CD4-positive, CD25-positive, alpha-beta regulatory T cell (primary cell): ENCODE results near the gene TMEM131. TPM values are rescaled to one million over a fixed set of nuclear protein-coding genes. Genes with fewer than 3 reads are reported as not detected.

Experiments used
- ATAC-seq, 2 donors: fragments of 150-1000 bp; cut with Tn5 transposase; one replicate each; pipeline ENCODE4 v1.10.0; 2021; ENCODE audit warnings: low read depth in 2 of 2, moderate number of reproducible peaks in 2 of 2, moderate library complexity in 1 of 2
- DNase-seq, 3 donors: peaks; one replicate each; pipeline versions ENCODE4 v3.0.0 to v3.0.0-alpha.2; 2012 to 2022; ENCODE audit warnings: mixed read lengths in 1 of 3
- H3K27ac ChIP-seq: one replicate; pipeline ENCODE4 v1.7.0; 2013; ENCODE audit warnings: mild to moderate bottlenecking, low read length; ENCODE audit not compliant: insufficient read depth, poor library complexity, severe bottlenecking
- H3K27me3 ChIP-seq: one replicate; pipeline ENCODE4 v1.7.0; 2013; ENCODE audit warnings: low read length; ENCODE audit not compliant: control insufficient read depth, insufficient read depth
- H3K36me3 ChIP-seq: one replicate; pipeline ENCODE4 v1.7.0; 2013; ENCODE audit warnings: mild to moderate bottlenecking, low read length, moderate library complexity; ENCODE audit not compliant: control insufficient read depth, insufficient read depth
- H3K4me1 ChIP-seq: 2 replicates; pipeline ENCODE4 v1.7.0; 2013; ENCODE audit warnings: mild to moderate bottlenecking, low read length; ENCODE audit not compliant: insufficient read depth, control insufficient read depth, poor library complexity, severe bottlenecking
- H3K4me3 ChIP-seq: one replicate; pipeline ENCODE4 v1.7.0; 2013; ENCODE audit warnings: low read depth, mild to moderate bottlenecking, low read length, moderate library complexity
- H3K9me3 ChIP-seq, 2 experiments: 1 replicate in 1 of 2; 2 replicates in 1 of 2; pipeline ENCODE4 v1.7.0; 2013; ENCODE audit warnings: low read length in 2 of 2, mild to moderate bottlenecking in 1 of 2, moderate library complexity in 1 of 2; ENCODE audit not compliant: control insufficient read depth in 2 of 2
- H3K27ac Mint-ChIP-seq, 3 donors: one replicate each; pipeline ENCODE4 v1.8.0; 2020 to 2022; ENCODE audit warnings: mild to moderate bottlenecking in 3 of 3, mixed read lengths in 3 of 3, moderate library complexity in 2 of 3
- H3K27me3 Mint-ChIP-seq: one replicate; pipeline ENCODE4 v1.8.0; 2022; ENCODE audit warnings: mild to moderate bottlenecking, mixed read lengths
- H3K36me3 Mint-ChIP-seq: one replicate; pipeline ENCODE4 v1.8.0; 2020; ENCODE audit warnings: mixed read lengths
- H3K4me1 Mint-ChIP-seq, 4 donors: one replicate each; pipeline ENCODE4 v1.8.0; 2020 to 2022; ENCODE audit warnings: mixed read lengths in 4 of 4, mild to moderate bottlenecking in 1 of 4
- H3K4me3 Mint-ChIP-seq, 4 donors: one replicate each; pipeline ENCODE4 v1.8.0; 2020 to 2022; ENCODE audit warnings: mild to moderate bottlenecking in 4 of 4, mixed read lengths in 4 of 4, moderate library complexity in 3 of 4
- H3K9me3 Mint-ChIP-seq, 7 donors: one replicate each; pipeline ENCODE4 v1.8.0; 2020 to 2022; ENCODE audit warnings: mixed read lengths in 7 of 7, mild to moderate bottlenecking in 3 of 7, moderate library complexity in 2 of 7
- polyA plus RNA-seq, 4 donors: library from polyadenylated mRNA; unstranded; fragments of 300-500 nt; fragmentation: Illumina TruSeq; gene quantifications; one replicate each; pipeline ENCODE4 v1.2.3, GENCODE V29; 2021
- total RNA-seq: library from RNA; stranded (reverse); gene quantifications from one replicate; pipeline ENCODE4 v1.2.3, GENCODE V29; 2022

TMEM131 gene
- total and polyA plus RNA-seq, 5 donors from 2014 or later: 6.7 to 34.1 (median 8.0) TPM

DNA sequence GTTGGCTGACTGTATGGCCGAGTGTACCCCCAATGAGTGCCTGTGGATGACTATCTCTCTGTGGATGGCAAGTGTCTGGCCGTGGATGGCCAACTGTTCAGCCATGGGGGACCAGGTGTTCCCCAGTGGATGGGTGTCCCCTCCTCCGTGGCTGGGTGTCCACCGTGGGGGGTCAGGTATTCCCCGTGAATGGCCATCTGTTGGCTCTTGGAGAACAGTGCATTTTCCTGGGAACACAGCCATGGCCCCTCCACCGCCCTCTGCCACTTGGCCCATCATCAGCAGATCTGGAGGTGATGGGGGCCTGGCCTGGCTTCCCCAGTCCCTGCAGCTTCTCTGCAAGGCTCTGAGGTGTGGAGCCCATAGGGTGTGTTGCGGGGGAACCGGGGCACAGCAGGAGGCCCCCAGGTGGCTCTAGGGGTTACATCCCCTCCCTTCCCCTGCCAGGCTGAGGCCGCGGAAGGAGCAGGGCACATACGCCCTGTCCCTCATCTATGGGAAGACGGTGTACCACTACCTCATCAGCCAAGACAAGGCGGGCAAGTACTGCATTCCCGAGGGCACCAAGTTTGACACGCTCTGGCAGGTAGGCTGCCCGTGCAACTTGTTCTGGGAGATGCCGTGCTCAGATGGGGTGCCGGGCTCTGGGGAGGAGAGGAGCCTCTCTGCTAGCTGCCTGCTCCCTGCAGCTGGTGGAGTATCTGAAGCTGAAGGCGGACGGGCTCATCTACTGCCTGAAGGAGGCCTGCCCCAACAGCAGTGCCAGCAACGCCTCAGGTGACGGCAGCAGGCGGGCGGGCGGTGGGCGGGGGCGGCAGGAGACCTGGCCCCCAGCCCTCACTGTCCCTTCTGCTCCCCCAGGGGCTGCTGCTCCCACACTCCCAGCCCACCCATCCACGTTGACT is 263.1 kb downstream of the TMEM131 start:
- Mint-ChIP-seq H3K36me3 (peaks cover 48% of the 10 kb centered on the region), H3K9me3 (peaks cover 0 to 4% (median 2%) of the 10 kb centered on the region in 7 donors), H3K4me3 (no peak overlapping the region), H3K27ac (peak overlapping the region in 1 of 3 donors; percentile 66), H3K27me3 (no peaks in the 10 kb centered on the region), H3K4me1 (peaks cover 0 to 38% (median 25%) of the 10 kb centered on the region in 4 donors)
- ATAC-seq (no peak), DNase-seq (no peak)
- no peak overlapping the region for H3K4me3 ChIP-seq
- H3K9me3 ChIP-seq: peaks cover 0 to 3% of the 10 kb centered on the region in 2 experiments
- H3K36me3 ChIP-seq: peaks cover 89% of the 10 kb centered on the region
- H3K4me1 ChIP-seq: peaks cover 10% of the 10 kb centered on the region
- H3K27ac ChIP-seq: no peak overlapping the region
- H3K27me3 ChIP-seq: no peaks in the 10 kb centered on the region

DNA sequence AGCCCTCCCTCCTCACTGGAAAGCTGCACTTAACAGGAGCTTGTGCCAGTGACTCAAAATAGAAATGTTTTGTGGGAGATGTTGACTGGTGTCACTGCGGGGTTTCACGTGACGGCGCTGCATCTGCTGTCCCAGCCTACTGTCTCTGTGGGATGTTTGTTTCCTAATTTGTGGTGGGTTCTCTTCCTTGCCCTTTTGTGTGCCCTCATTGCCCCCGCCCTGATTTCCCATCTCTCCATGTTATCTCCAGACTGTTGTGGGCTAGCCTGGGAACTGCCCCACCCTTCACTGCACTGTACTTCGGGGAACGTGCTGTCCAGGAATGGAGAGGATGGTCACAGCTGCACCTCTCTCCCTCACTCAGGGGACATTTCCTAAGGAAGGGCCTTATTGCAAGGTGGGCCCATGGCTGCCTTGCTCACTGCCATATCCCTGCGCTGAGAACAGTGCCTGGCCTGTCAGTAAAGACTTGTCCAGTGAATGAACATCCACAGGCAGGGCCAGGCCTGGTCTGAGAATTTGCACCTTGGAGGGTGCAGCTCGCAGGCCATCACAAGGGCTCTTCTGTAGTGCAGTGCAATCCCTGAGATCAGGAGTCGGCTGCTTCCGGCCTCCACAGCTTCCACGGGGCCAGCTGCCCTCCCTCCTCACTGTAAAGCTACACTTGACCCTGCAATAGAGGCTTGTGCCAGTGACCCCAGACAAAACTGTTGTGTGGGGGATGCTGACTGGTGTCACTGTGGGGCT is 264.3 kb downstream of the TMEM131 start:
- no peak for DNase-seq
- H3K27ac ChIP-seq: no peak overlapping the region

DNA sequence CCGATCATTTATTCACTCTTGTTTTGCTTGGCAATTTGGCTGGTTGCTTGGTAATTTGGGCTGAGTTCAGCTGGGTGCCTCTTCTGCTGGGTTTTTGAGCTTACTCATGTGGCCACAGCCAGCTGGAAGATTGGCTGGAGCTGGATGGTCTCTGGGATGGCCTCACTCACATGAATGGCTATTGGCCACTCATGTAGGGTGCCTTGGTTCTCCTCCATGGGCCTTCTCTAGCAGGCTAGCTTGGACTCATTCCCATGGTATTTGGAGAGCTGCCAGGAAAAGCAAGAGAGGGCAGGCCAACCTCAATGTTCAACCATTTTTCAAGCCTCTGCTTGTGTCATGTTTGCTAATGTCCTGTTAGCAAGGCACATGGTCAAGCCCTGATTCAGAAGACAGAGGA is 265.5 kb downstream of the TMEM131 start:
- no peak overlapping the region for H3K4me3 Mint-ChIP-seq
- no peaks in the 10 kb centered on the region for H3K27me3 ChIP-seq
- H3K4me1 Mint-ChIP-seq: peaks cover 4 to 59% (median 44%) of the 10 kb centered on the region in 4 donors

More for the DNA sequence above, 264.3 kb downstream of the TMEM131 start:
- H3K9me3 Mint-ChIP-seq: peaks cover 0 to 4% (median 2%) of the 10 kb centered on the region in 7 donors
- H3K4me3 Mint-ChIP-seq: peak overlapping the region in 1 of 4 donors; percentile 36
- H3K36me3 ChIP-seq: peaks cover 89% of the 10 kb centered on the region
- no peaks in the 10 kb centered on the region for H3K27me3 Mint-ChIP-seq
- H3K4me1 Mint-ChIP-seq: peaks cover 4 to 47% (median 36%) of the 10 kb centered on the region in 4 donors
- no peaks in the 10 kb centered on the region for H3K27me3 ChIP-seq
- peak overlapping the region in 2 of 3 donors; percentile 20 to 80 for H3K27ac Mint-ChIP-seq
- H3K4me3 ChIP-seq: no peak overlapping the region
- ATAC-seq: no peak
- peaks cover 49% of the 10 kb centered on the region for H3K36me3 Mint-ChIP-seq
- H3K9me3 ChIP-seq: peaks cover 0 to 3% of the 10 kb centered on the region in 2 experiments
- H3K4me1 ChIP-seq: peaks cover 15% of the 10 kb centered on the region

DNA sequence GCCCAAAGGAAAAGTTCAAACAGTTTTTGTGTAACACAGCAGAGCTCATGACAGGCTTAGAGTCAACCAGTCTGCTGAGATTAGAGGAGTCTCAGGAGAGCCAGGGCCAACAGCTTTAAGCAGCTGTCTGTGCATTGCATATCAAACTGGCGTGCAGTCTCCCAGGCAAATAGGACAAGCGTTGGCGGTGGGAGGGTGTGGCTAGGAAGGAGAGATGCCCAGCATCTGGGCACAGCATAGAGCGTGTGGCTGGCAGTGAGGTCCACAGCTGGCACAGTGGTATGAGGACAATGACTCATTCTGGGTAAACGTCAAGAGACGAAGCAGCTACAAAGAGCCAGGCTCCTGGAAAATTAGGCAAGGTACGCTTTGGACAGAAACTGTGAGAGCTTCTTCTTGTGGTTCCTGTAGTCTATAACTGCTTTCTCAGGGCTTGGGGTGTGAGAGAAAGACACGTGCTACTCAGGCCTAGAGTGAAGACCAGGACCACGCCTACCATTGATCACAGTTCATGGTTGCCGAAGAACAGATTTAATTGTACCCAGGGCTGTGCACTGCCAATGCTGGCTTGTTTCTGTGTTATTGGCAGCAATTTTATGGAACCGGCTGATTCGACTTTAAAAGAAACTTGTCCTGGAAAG is 267.5 kb downstream of the TMEM131 start:
- peak in 1 of 2 donors; percentile 38 for ATAC-seq
- H3K27me3 ChIP-seq: no peaks in the 10 kb centered on the region
- peaks cover 0 to 3% of the 10 kb centered on the region in 2 experiments for H3K9me3 ChIP-seq
- no peak overlapping the region for H3K27ac ChIP-seq
- Mint-ChIP-seq H3K27ac (peak overlapping the region in 2 of 3 donors; percentile 87 to 91), H3K9me3 (peaks cover 0 to 4% (median 2%) of the 10 kb centered on the region in 7 donors), H3K36me3 (peaks cover 55% of the 10 kb centered on the region), H3K4me3 (peak overlapping the region in 3 of 4 donors; percentile 25 to 59 (median 48)), H3K4me1 (peaks cover 4 to 72% (median 47%) of the 10 kb centered on the region in 4 donors), H3K27me3 (no peaks in the 10 kb centered on the region)
- peak overlapping the region; percentile 11 for H3K4me3 ChIP-seq
- H3K4me1 ChIP-seq: peaks cover 16% of the 10 kb centered on the region
- DNase-seq: no peak
- H3K36me3 ChIP-seq: peaks cover 92% of the 10 kb centered on the region

More for the DNA sequence above, 265.5 kb downstream of the TMEM131 start:
- Mint-ChIP-seq H3K27ac (peak overlapping the region in 1 of 3 donors; percentile 65), H3K36me3 (peaks cover 52% of the 10 kb centered on the region), H3K27me3 (no peaks in the 10 kb centered on the region), H3K9me3 (peaks cover 0 to 4% (median 2%) of the 10 kb centered on the region in 7 donors)
- H3K9me3 ChIP-seq: peaks cover 0 to 3% of the 10 kb centered on the region in 2 experiments
- no peak overlapping the region for H3K4me3 ChIP-seq
- DNase-seq (no peak), ATAC-seq (no peak)
- H3K36me3 ChIP-seq: peaks cover 92% of the 10 kb centered on the region
- H3K27ac ChIP-seq: no peak overlapping the region
- H3K4me1 ChIP-seq: peaks cover 15% of the 10 kb centered on the region

DNA sequence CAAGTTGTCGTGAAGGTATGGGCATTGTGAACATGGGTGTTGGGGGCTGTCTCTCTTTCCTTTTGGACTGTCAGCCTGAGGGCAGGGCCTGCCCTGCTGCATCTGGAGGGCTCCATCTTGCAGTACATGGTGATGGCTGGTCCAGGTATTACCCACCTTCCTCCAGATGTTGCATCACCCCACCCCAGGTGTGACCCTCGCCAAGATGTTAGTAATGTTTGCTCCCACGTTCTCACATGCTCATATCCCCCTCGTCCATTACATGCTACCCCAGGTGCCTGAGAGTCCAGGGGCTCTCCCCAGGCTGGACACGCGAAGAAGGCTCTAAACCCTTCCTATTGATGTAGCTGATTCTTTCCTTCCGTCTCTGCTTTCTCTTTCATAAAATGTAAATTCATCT is 268.5 kb downstream of the TMEM131 start:
- Histone ChIP-seq H3K4me3 (no peak overlapping the region), H3K9me3 (peaks cover 0 to 3% of the 10 kb centered on the region in 2 experiments), H3K27ac (no peak overlapping the region), H3K27me3 (no peaks in the 10 kb centered on the region), H3K36me3 (peaks cover 95% of the 10 kb centered on the region), H3K4me1 (peaks cover 24% of the 10 kb centered on the region)
- peak overlapping the region in 2 of 4 donors; percentile 7 to 35 for H3K4me3 Mint-ChIP-seq
- peaks cover 4 to 75% (median 54%) of the 10 kb centered on the region in 4 donors for H3K4me1 Mint-ChIP-seq
- peaks cover 60% of the 10 kb centered on the region for H3K36me3 Mint-ChIP-seq
- ATAC-seq (no peak), DNase-seq (no peak)
- peak overlapping the region; percentile 74 to 91 (median 87) for H3K27ac Mint-ChIP-seq
- peaks cover 0 to 4% (median 2%) of the 10 kb centered on the region in 7 donors for H3K9me3 Mint-ChIP-seq
- H3K27me3 Mint-ChIP-seq: no peaks in the 10 kb centered on the region

DNA sequence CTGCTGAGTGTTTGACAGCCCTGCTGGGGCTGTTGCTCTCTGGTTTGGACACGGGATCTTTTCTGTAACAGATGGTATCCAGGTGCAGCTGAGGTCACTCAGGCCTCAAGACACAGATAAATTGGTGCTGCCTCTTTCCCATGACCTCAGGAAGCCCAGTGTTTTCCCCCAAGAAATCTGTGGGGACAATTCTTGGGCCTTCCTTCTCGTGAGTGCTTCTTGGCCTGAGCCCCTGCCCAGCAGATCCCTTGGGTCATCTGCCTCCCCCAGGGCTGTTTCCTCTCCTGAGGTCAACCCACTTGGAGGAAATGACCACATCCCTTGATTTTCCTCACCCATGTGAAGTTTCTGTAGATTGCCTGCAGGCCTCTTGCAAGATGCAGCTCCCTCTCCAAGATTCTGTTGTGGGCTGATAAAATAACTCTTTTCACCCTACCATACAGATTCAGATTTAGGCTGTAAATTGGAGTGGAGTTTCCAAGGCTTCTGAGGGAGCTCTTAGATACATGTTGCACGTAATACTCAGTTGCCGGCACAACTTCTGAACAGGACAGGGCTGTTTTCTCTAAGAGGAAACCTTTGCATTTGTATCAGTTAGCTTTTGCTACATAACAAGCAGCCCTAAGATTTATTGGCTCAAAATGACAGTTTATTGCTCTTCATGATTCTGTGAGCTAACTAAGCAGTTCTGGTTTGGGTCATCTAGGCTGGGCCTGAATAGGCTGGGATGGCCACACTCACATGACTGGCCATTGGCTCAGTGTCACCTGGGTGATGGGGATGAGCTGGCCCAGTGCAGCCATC is 269.3 kb downstream of the TMEM131 start:
- Histone ChIP-seq H3K9me3 (peaks cover 0 to 3% of the 10 kb centered on the region in 2 experiments), H3K4me1 (peaks cover 32% of the 10 kb centered on the region), H3K36me3 (peaks cover 88% of the 10 kb centered on the region), H3K27ac (no peak overlapping the region), H3K4me3 (no peak overlapping the region), H3K27me3 (no peaks in the 10 kb centered on the region)
- DNase-seq: no peak
- Mint-ChIP-seq H3K4me1 (peaks cover 4 to 78% (median 47%) of the 10 kb centered on the region in 4 donors), H3K9me3 (peaks cover 0 to 4% (median 2%) of the 10 kb centered on the region in 7 donors), H3K27me3 (no peaks in the 10 kb centered on the region), H3K4me3 (peak overlapping the region in 1 of 4 donors; percentile 59), H3K27ac (peak overlapping the region in 2 of 3 donors; percentile 87 to 91), H3K36me3 (peaks cover 55% of the 10 kb centered on the region)
- ATAC-seq: no peak
